Measurements from ENCODE around the gene CD9.

The CD9 gene

GRCh38 chr12:6222078-6222654, 22.0 kb downstream of the CD9 start:
- DNase-seq, result no peak

- DNase-seq, result no peak
Observed at GRCh38 chr12:6223545-6223944, 23.3 kb downstream of the CD9 start.

GRCh38 chr12:6224550-6224949, 24.4 kb downstream of the CD9 start:
- no peak for DNase-seq

GRCh38 chr12:6225630-6226001, 25.4 kb downstream of the CD9 start:
- no peak for DNase-seq

- DNase-seq, result no peak
Observed at GRCh38 chr12:6226002-6226678, 25.9 kb downstream of the CD9 start.

GRCh38 chr12:6226679-6227051, 26.5 kb downstream of the CD9 start:
- DNase-seq, result no peak

- DNase-seq, result no peak
Observed at GRCh38 chr12:6228535-6229223, 28.5 kb downstream of the CD9 start.

- peak; percentile 9 for DNase-seq
Observed at GRCh38 chr12:6229224-6230218, 29.3 kb downstream of the CD9 start.

- DNase-seq, result peak; percentile 81
Observed at GRCh38 chr12:6230321-6231110, 30.3 kb downstream of the CD9 start.

- no peak for DNase-seq
Observed at GRCh38 chr12:6231359-6232268, 31.4 kb downstream of the CD9 start.

- DNase-seq, result no peak
Observed at GRCh38 chr12:6233121-6233971, 33.1 kb downstream of the CD9 start.

- no peak for DNase-seq
Observed at GRCh38 chr12:6234214-6234613, 34.0 kb downstream of the CD9 start.

GRCh38 chr12:6234906-6235305, 34.7 kb downstream of the CD9 start:
- DNase-seq, result no peak

GRCh38 chr12:6235499-6235898, 35.3 kb downstream of the CD9 start:
- DNase-seq, result no peak

- no peak for DNase-seq
Observed at GRCh38 chr12:6235906-6236640, 35.9 kb downstream of the CD9 start.

- no peak for DNase-seq
Observed at GRCh38 chr12:6236641-6236940, 36.4 kb downstream of the CD9 start.

GRCh38 chr12:6237830-6238229, 37.6 kb downstream of the CD9 start:
- no peak for DNase-seq

- no peak for DNase-seq
Observed at GRCh38 chr12:6238875-6239274, 38.7 kb downstream of the CD9 start.

- DNase-seq, result no peak
Observed at GRCh38 chr12:6241495-6241894, 41.3 kb downstream of the CD9 start.

GRCh38 chr12:6249580-6249979, 49.4 kb downstream of the CD9 start:
- no peak for DNase-seq

Data from CD4-positive, alpha-beta T cell treated with Interleukin-17A for 1 hour (primary cell).